Activated CD4-positive, alpha-beta T cell treated with anti-CD3 and anti-CD28 coated beads, Interleukin-2, amount 50 U/mL, for 1 hour (primary cell): ENCODE data around the gene EFCAB5.
"Not testable (repeated sequence)": the region's sequence is repeated elsewhere in the genome, so short reads cannot be mapped to it uniquely, and the experiment has no call there.

ENCODE experiments used
- DNase-seq: peaks from one replicate; pipeline ENCODE4 v3.0.0-alpha.2; 2020

EFCAB5 gene

DNA sequence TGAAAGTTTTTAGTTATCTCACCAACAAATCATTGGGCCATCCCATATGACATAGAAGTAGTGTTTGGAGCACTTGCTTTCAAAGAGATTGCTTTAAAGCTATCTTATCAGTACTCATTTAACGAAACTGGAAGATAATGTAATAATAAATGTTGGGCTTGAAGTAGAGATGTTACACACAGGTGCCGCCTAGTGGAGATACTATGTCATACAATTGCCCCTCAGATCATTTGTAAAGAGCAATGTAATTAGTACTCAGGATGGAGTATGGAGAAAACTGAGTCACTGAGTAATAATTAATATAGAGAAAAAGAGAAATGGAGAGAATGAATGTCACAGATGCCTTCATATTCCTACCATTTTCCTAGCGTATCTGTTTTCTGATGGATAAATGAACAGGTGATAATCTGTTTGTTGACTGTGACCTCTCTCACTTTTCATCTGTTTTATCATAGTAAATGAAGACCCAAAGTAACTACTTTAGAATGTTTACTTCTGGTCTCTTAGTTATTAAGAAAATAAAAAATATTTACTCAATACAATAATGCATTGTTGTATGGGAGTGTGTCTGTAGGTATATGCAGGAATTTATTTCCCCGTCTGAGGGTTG, 80.4 kb downstream of the EFCAB5 start:
- no peak for DNase-seq

DNA sequence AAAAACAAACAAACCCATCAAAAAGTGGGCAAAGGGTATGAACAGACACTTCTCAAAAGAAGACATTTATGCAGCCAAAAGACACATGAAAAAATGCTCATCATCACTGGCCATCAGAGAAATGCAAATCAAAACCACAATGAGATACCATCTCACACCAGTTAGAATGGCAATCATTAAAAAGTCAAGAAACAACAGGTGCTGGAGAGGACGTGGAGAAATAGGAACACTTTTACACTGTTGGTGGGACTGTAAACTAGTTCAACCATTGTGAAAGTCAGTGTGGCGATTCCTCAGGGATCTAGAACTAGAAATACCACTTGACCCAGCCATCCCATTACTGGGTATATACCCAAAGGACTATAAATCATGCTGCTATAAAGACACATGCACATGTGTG, 83.9 kb downstream of the EFCAB5 start:
- DNase-seq = not testable (repeated sequence)

DNA sequence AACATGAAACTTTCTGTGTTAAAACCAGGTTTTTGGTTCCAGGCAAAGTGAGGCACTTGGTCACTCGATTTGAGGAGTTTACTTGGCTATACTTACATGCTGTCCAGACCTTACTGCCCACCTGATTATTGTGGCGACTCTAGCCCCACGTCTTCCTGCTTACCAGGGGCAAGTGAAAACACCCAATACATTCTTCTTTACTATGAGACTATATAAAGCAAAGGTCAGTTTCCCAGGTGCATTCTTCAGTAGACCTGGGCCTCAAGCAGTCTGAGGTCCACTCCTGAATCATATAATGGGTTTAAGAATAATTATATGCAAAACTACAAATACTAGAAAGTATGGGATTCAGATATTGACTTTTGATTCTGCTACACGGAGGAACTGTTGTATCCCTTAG, 86.2 kb downstream of the EFCAB5 start:
- DNase-seq = no peak

DNA sequence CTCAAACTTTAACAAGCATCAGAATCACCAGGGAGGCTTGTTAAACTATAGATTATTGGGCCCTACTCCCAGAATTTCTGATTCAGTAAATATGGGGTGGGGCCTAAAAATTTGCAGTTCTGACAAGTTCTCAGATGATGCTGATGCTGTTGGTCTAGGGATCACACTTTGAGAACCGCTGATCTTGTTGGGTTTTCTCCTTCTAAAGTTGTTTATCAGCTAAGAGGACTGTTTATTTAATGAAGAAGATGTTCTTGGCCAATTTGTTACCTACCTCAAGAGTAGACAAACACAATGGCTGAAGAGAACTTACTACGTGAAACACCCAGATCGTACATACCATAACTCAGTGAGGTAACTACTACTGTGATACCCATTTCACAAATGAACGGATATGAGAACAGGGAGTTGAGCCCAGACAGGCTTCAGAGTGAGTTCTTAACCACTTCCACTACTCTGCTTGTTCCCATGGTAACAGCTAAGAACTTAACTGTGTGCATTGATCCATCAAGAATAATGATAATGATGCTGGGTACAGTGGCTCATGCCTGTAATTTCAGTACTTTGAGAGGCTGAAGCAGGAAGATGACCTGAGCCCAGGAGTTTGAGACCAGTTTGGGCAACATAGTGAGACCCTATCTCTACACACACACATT, 89.9 kb downstream of the EFCAB5 start:
- DNase-seq = no peak

DNA sequence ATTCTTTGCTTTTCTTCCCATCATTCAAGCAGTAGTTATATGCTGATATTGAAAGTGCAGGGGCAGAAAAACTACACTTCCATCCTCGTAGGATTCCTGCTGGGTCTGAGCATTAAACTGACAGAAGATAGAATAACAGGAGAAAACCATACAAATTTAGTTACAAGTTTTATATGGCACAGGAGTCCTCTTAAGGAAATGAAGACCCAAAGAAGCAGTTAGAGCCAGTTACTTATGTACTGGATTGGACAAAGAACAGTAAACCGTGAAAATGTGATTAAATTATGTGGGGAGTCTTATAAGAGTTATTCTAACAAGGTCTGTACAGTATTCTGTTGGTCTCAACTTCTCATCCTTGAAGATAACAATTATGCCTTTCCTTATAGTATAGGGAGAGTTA, 93.9 kb downstream of the EFCAB5 start:
- DNase-seq = no peak

DNA sequence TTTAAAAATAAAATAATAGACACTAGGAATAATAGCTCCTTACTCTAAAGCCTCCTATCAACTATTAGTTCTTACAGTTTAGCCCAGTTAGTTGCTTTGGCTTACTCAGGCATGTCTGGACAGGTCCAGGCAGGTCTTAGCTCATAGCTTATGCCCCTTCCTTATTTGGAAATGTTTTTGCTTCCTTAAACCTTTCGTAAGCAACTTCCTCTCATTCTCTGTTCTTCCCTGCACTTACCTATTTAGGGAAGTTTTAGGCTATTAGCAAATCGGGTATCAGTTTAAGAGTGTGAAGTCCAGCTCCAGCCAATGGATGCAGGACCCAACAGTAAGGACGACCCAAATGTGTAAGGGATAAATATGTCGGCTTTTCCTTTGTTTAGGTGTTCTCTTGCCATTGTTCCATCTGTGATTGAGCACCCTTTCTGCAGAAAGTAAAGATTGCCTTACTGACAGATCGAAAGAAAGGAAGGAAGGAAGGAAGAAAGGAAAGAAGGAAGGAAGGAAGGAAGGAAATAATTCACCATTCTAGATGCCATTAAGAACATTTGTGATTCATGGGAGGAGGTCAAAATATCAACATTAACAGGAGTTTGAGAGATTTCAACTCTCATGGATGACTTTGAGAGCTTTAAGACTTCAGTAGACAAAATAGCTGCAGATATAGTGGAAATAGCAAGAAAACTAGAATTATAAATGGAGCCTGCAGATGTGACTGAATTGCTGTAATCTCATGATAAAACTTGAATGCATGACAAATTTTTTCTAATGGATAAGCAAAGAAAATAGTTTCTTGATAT, 99.5 kb downstream of the EFCAB5 start:
- not testable (repeated sequence) for DNase-seq

DNA sequence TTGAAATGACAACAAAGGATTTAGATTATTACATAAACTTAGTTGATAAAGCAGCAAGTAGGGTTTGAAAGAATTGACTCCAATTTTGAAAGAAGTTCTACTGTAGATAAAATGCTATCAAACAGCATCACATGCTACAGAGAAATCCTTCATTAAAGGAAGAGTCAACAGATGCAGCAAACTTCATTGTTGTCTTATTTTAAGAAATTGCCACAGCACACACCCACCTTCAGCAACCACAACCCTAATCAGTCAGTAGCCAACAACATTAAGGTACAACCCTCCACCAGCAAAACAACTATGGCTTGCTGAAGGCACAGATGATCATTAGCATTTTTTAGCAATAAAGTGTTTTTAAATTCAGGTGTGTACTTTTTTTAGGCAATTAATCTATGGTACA, 100.1 kb downstream of the EFCAB5 start:
- DNase-seq = no peak

DNA sequence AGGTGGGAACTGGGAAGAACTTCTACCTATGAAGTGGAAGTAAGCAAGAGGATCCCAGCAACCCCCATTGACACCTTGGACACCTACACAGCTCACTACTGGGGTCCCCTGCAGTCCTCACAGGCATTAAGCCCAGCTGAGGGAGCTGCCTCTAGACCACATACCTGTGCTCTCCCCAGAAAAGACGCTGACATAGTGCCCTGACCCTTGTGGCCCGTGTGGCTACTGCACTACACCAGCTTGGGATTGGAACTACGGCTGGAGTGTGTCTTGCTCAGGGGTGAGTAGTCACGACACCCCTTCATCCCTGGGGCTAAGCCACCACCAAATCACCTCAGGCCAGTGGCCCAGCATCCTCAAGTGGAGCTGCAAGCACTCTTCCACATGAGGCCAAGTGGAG, 120.9 kb downstream of the EFCAB5 start:
- DNase-seq = no peak

DNA sequence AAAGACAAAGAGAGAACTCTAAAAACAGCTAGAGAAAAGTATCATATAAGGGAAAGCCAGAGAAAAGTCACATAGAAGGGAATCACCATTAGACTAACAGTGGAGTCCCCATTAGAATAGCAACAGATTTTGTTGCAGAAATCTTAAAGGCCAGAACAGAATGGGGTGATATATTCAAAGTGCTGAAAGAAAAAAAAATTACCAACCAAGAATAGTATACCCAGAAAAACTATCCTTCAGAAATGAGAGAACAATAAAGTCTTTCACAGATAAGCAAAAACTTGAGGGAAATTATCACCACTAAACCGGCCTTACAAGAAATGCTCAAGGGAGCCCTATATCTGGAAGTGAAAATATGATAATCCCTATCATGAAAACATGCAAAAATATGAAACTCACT, 123.3 kb downstream of the EFCAB5 start:
- DNase-seq = no peak

DNA sequence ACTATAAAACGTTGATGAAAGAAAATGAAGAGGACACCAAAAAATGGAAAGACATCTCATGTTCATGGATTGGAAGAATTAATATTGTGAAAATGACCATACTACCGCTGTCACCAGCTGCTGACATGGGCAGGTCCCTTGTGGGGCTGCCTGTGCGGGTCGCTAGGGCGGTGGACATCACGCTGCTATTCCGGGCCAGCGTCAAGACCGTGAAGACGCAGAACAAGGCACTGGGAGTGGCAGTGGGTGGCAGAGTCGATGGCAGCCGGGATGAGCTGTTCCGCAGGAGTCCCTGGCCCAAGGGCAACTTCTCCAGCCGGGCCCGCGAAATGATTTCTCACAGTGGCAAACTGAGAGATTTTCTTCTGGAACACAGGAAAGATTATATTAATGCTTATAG, 127.0 kb downstream of the EFCAB5 start:
- DNase-seq = no peak

DNA sequence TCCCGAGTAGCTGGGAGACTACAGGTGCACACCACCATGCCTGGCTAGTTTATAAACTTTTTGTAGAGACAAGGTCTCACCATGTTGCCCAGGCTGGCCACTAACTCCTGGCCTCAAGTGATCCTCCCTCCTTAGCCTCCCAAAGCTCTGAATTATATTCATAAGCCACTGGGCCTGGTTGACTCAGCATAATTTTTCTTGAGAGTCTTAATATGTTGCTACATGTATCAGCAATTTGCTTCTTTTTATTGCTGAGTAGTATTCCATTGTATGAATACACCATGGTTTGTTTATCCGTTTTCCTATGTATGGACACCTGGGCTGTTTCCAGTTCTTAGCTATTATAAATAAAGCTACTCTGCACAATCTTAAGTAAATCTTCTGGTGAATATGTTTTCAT, 132.8 kb downstream of the EFCAB5 start:
- DNase-seq = no peak

DNA sequence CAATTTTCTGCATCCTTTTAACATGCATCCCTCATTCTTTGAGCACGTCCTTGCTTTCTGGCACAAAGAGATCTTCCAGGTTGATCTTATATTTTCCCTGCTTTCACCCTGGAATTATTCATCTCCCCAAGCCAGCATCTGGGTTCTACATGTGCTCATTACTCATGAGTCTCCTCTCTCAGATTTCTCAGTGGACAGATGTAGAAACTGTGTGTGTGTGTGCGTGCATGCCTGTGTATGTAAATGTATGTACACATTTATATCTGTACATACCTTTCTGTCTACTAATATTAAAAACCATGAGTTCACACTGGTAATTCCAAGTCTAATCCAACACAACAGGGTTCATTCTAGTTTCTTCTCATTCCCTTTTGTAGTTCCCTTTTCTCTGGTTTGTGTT, 133.3 kb downstream of the EFCAB5 start:
- no peak for DNase-seq

DNA sequence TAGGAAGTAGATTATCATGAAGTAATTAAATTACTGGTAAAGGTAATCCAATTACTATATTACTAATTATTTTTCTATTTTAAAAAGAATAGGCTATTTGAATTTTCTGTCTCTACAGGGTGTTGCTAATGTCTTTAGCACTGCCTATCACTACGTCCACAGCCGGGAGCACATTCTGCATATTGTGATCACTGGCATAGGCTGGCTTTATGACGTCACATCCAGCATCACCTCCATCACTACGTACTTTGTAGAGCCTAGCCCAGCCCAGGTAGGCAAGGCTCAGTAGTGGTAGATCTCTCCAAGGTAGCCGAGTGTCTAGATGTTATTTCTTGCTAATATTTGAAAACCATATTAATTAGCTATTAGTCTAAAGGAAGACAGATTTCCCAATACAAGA, 141.3 kb downstream of the EFCAB5 start:
- DNase-seq = no peak

DNA sequence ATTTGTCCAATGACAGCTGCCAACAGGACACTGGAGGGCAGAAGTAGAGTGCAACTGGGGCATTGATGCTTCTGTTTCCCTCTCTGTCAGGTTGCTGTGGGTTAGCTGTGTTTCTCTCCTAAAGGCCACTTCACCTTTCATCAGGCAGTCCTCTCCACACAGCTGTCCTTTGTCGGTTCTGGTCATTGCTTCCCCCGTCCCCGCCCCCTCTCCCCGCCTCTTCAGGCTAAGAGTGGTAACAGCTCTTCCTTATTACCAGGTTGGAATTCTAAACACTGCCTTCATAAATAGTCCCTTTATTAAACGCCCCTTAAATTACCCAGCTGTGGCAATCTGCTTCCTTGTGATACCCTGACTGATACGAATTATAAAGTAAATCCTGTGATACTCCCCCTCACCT, 143.4 kb downstream of the EFCAB5 start:
- no peak for DNase-seq

DNA sequence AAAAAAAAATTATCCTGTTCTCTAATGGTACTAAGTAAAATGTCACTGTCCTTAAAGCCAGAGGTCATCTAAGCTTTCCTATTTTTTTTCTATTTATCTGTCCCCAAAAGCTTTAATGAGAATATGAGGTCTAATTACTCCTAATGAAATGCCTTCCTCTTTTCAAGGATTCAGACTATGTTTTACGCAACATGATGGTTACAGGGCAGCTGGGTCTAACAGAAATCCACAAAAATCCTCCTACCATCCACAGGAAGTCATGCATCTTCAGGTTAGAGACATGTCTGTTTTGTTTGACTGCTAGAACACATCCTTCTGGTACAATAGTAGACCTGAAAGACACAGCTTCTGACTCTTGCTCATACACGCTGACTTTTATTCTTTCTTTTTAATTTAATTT, 145.5 kb downstream of the EFCAB5 start:
- DNase-seq = no peak

DNA sequence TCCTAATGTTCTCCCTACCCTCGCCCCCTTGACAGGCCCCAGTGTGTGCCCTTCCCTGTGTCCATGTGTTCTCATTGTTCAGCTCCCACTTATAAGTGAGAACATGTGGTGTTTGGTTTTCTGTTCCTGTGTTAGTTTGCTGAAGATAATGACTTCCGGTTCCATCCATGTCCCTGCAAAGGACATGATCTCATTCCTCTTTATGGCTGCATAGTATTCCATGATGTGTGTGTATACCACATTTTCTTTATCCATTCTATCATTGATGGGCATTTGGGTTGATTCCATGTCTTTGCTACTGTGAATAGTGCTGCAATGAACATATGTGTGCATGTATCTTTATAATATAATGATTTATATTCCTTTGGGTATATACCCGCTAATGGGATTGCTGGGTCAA, 146.0 kb downstream of the EFCAB5 start:
- not testable (repeated sequence) for DNase-seq

DNA sequence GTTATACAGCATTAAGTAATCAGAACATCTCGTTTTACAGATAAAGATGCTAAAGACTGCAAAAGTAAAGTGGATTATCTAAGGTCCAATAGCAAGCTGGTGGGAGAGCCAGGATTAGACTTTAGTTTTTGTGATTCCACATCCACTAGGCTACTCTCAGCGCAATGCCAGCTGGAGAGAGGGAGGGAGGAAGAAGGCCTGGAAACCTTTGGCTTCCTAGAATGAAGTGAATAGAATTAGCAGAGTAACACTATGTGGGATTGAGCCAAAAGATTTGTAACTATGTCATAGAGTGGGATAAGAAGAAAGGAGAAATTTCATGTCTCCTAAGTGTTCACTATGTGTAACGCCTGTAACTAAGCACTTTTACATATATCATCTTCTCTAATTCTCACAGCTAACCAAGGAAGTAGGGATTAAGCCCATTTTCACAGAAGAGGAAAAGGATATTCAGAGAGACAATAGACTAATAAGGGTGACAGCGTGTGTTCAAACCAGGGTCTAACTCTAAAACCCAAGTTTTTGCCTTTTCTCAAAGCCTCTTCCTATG, 149.8 kb downstream of the EFCAB5 start:
- DNase-seq = no peak

DNA sequence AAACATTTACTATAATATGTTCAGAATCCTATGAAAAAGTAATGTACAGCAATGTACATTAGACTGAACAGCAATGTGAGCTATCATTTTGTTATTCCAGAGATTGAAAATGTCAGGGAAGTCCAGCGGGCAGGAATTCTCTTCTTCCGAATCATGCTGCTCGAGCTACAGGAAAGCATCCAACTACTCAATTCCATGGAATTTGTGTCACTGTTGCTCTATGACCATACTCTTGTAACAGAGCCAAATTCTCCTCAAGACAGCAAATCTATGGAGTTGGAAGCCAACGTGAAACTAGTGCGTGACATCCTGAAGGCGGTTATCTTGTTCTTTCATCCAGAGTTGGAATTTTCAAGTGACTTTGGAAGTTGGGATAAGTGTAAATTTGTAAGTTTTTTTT, 150.3 kb downstream of the EFCAB5 start:
- DNase-seq = no peak

DNA sequence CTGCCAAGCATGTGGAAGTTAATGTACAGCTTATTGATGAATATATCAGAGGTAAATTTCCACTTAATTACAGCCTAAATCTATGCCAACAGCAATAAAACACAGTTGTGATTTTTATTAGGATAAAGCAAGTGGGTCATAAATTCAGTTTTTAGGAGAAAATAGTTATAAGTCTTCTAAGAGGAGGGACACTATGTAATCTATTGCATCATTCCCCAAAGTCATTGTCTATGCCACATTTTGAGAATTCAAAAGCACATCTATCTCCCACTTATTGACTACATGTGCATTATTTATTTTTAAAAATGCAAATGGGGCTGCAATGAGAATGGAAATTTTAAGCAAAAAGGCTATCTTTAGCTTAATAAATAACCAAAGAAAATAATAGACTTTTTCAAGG, 151.5 kb downstream of the EFCAB5 start:
- no peak for DNase-seq

DNA sequence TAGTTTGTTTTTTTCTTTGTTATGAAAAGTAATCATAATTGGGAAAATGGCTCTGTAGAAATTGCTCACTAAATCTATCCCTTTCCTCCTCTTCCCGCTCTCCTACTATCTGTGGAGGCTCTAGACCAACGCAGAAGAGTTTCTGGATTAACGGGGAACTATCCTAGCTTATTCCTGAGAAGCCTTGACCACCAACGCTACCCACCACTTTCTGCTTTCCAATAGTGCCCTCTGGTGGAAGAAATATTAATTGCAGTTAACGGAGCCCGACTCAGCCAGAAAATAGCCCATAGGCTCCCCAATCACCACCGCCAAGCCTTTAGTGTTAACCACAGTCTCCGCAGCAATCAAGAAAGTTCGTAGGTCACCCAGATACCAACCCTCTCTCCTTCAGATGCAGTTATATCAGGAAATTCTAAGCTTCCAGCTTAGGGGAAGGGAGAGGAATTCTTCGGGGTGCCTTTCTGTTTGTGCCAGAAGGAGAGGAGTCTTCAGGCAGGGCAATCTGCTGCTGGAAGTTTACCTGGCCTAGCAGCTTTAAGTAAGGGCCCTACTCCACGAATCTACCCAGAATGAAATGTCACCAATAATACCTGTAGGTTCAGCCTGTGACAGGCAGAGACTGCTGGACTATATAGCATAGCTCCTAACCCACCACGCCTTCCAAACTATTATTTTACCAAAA, 152.2 kb downstream of the EFCAB5 start:
- DNase-seq = peak; percentile 24

DNA sequence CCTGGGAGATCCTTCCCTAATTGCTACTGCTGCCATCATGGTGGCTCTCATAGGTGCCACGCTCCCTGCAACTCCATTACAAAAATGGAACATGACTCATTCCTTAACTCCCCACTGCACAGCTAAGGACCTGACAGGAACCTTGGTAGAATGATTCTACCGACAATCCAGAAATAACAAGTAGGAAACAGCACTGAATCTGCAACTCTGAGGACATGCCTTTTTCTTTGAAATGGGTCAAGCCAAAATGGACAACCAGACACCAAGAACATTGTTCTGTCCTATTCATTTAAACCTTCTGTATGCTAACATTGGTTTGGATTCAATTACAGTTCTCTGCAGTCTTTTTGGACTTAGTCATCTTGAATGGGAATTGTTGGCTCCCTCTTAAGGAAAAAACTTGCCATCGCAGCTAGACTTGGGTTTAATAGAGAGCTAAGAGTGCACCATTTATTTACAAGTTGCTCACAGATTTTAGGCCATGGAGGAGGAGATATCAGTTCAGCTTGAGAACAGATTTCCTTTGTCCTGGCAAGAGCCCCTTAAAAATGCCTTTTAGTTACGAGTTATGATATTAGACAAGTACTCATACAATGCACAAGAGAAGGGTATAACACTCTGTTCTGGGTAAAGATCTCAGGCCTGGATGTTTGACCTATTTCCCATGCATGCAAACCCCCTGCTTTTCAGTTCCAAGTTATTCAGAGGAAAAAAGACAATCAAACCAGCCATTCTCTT, 154.2 kb downstream of the EFCAB5 start:
- DNase-seq = no peak

DNA sequence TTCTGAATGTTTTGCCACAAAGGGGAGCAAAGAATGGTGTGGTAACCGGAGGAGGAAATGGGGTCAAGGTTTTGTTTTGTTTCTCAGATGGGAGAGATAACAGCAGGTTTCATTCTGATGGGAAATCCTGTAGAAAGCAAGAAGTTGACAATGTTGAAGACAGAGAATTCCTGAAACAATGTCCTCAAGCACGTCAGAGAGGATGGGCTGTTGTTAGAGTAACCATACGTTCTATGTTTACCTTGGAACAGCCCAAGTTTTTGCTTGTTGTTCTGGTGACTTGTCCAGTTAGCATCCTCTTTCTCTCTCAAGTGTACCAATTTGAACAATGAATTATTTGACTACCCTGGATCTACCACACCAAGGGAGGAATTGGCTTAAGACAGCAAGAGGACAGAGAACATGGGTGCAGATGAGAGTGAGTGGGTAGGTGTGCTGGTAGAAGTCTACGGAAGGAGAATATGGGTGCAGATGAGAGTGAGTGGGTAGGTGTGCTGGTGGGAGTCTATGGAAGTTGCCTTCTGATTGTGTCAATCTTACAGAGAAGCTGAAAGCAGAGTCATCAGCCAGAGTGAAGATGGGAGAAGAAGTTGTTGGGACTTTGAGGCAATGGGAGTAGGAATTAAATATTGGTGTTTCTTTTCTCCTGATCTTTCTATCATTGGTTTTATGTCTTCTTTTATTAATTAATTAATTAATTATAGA, 160.4 kb downstream of the EFCAB5 start:
- no peak for DNase-seq
